CD4-positive, alpha-beta T cell treated with Interleukin-2 at 100 ng/mL for 4 hours (primary cell): Measurements from ENCODE around the gene KIR2DL3.
"Not testable (repeated sequence)": the region's sequence is repeated elsewhere in the genome, so short reads cannot be mapped to it uniquely, and the experiment has no call there.

Source experiments
- DNase-seq: peaks from one replicate; pipeline ENCODE4 v3.0.0-alpha.2; 2020; ENCODE audit warnings: low spot score

KIR2DL3 gene

DNA sequence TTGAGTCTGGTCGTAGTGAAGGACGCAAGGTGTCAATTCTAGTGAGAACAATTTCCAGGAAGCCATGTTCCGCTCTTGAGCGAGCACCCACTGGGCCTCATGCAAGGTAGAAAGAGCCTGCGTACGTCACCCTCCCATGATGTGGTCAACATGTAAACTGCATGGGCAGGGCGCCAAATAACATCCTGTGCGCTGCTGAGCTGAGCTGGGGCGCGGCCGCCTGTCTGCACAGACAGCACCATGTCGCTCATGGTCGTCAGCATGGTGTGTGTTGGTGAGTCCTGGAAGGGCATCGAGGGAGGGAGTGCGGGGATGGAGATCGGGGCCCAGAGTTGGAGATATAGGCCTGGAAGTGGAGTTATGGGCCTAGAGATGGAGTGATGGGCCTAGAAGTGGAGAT is at the start of gene KIR2DL3:
Gene KIR2DL3, plus strand, starts transcription at position 208 of the 400 bp plus-strand sequence. Its CDS starts 33 bp downstream, at position 241.
- not testable (repeated sequence) for DNase-seq

DNA sequence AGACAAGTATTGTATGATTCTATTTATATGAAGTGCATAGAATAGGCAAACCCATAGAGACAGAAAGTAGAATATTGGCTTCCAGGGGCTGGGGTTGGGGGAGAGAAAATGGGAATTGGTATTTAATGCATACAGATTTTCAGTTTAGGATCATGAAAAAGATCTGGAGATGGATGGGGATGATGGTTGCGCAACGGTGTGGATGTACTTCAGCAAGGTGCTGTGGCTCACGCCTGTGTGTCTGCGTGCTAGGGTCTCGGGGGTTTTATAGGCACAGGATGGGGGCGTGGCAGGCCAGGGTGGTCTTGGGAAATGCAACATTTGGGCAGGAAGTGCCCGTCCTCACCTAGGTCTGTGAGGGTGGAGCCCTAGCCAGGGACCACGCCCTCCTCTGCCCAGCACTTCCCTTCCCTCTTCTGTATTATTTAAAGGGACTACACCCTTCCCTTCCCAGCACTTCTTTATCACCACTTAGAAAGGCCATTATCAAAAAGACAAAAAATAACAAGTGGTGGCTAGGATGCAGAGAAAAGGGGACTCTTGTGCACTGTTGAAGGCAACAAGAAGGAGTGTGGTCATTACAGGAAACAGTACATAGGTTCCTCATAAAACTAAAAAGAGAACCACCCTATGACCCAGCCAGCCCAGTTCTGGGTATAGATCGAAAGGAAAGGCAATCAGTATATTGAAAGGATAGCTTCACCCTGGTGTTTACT is 46.6 kb upstream of the KIR2DL3 start:
- no peak for DNase-seq

DNA sequence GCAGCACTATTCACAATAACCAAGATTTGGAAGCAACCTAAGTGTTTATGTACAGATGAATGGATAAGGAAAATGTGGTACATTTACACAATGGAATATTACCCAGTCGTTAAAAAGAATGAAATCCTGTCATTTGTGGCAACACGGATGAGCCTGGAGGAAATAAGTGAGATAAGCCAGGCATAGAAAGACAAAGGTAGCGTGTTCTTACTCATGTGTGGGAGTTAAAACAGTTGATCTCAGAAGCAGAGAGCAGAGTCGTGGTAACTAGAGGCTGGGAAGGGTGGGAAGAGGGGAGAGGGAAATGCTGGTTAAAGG is 46.1 kb upstream of the KIR2DL3 start:
- no peak for DNase-seq

DNA sequence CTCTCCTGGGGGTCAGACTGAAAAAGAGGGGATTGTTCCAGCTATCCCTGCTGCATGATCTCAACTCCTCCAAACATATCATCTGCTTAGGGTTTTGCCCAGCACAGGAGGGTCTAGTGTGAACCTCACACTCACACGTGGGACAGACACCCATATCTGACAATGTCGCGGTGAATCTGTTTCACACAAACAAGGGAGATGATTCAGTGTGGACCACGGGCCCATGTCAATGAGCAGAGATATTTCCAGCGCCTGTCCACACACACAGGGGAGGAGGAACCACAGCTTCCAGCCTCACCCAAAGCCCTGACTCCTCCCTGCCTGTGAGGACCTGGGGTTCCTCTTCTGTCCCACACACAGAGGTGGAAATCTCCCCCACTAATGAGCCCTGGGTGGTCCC is 43.7 kb upstream of the KIR2DL3 start:
- no peak for DNase-seq

DNA sequence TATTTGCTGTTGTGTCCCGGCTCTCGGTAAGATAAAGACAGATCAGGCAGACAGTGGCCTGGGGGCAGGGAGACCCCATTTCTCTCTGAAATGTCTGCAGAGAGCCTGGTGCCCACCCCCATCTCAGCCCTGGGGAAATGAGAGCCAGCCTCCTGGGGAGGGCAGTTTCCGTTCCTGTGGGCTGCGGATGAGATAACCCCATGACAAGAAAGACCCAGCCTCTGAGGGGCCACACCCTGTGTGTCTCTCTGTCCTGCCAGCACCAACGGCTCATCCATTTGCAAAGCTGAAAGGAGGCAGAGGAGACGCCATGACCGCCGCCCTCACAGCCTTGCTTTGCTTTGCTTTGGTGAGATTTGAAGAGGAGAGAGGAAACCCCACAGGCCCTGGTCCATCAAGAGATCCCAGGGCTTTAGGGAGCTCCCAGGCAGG is 42.2 kb upstream of the KIR2DL3 start:
- DNase-seq: no peak

DNA sequence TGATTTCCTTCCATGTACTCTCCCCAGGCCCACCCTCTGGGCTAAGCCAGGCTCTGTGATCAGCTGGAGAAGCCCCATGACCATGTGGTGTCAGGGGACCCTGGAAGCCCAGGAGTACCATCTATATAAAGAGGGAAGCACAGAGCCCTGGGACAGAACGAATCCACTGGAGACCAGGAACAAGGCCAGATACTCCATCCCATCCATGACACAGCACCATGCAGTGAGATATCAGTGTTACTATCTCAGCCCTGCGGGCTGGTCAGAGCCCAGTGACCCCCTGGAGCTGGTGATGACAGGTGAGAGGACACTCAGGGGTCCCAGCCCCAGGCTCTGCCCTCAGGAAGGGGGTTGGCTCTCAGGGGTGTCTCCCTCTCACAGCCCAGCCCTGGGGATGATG is 41.5 kb upstream of the KIR2DL3 start:
- no peak for DNase-seq

DNA sequence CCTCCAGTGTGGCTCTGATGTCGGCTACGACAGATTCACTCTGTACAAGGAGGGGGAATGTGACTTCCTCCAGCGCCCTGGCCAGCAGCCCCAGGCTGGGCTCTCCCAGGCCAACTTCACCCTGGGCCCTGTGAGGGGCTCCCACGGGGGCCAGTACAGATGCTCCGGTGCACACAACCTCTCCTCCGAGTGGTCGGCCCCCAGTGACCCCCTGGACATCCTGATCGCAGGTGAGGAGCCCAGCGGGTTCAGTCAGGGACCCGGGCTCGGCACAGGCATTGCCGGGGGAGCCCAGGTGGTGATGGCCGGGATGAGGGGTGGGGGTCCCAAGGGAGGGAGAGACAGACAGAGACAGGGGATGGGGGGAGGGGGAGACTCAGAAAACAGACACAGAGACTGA is 40.6 kb upstream of the KIR2DL3 start:
- DNase-seq: not testable (repeated sequence)

DNA sequence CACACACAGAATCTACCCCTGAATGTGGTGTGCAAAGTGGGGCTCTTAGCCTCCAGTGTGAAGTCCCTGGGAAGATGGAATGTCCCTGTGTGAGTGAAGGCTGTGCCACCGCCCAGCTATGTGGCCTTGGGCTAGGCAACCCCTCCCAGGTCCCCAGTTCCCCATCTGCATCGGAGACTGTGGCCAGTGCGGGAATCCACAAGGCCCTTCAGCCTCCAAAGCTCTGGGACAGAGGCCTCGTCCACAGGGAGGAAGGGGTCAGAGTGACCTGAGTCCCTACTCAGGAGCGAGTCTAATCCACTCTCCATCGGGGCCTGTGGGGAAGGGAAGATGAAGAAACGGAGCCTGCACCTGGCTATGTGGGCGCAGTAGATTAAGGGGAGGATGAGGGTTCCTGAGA is 33.4 kb upstream of the KIR2DL3 start:
- no peak for DNase-seq

DNA sequence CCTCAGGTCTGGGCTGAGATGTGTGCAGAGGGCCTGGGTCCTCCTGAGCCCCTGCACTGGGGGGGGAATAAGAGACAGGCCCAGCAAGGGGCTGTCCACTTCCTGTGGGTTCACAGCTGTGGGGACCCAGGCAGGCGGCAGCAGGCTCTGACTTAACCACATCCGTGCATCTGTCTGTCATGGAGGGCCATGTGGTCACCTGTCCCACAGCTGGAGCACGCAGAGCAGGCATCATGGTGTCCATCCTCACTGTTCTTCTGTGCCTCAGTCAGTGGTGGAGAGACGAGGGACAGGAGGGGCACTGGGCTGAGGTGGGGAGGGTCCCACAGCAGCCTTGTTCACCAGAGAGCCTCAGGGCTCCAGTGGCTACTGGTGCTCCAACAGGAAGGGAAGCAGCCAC is 30.4 kb upstream of the KIR2DL3 start:
- DNase-seq: no peak

DNA sequence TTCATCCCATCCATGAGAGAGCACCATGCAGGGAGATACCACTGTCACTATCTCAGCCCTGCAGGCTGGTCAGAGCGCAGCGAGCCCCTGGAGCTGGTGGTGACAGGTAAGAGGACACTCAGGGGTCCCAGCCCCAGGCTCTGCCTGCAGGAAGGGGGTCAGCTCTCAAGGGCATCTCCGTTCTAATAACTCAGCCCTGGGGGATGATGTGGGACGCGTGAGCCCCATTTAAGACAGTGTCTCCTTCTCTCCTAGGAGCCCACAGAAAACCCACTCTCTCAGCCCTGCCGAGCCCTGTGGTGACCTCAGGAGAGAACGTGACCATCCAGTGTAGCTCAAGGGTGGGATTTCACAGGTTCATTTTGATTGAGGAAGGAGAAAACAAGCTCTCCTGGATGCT is 29.5 kb upstream of the KIR2DL3 start:
- no peak for DNase-seq

DNA sequence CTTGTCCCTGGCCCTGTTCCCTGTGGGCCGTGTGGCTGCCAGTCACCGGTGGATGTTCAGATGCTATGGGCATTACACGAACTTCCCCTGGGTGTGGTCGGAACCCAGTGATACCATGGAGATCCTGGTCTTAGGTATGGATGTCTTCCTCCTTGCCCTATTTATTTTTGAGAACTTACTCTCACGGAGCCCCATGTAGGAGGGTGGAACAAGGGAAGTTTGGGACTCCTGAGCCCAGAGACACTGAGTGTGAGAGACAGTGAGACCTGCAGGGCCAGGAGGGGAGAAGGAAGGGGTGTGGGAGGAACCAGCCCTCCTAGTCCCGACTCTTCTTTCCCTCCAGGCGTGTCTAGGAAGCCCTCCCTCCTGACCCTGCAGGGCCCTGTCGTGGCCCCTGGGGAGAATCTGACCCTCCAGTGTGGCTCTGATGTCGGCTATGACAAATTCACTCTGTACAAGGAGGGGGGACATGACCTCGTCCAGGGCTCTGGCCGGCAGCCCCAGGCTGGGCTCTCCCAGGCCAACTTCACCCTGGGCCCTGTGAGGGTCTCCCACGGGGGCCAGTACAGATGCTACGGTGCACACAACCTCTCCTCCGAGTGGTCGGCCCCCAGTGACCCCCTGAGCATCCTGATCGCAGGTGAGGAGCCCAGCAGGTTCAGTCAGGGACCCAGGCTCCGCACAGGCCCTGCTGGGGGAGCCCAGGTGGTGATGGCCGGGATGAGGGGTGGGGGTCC is 28.9 kb upstream of the KIR2DL3 start:
- DNase-seq: no peak

DNA sequence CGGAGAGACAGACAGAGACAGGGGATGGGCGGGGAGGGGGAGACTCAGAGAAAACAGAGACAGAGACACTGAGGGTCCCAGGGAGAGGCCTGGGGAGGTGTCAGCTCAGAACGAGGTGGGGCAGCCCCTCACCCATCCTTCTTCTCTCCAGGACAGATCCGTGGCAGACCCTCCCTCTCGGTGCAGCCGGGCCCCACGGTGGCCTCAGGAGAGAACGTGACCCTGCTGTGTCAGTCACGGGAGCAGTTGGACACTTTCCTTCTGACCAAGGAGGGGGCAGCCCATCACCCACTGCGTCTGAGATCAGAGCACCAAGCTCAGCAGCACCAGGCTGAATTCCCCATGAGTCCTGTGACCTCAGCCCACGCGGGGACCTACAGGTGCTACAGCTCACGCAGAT is 28.4 kb upstream of the KIR2DL3 start:
- DNase-seq: not testable (repeated sequence)

DNA sequence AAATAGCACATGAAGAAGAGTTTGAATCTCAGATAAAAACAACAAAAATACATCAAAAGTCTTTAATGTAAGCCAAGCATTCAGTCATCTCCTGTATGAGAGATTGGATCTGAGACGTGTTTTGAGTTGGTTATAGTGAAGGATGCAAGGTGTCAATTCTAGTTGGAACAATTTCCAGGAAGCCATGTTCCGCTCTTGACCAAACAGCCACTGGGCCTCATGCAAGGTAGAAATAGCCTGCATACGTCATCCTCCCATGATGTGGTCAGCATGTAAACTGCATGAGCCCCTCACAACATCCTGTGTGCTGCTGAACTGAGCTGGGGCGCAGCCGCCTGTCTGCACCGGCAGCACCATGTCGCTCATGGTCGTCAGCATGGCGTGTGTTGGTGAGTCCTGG is 14.2 kb upstream of the KIR2DL3 start, which contains the start of gene KIR3DL3:
Gene KIR3DL3, plus strand, starts transcription at position 301 of the 400 bp plus-strand sequence. Its CDS starts 55 bp downstream, at position 356.
- DNase-seq: no peak

DNA sequence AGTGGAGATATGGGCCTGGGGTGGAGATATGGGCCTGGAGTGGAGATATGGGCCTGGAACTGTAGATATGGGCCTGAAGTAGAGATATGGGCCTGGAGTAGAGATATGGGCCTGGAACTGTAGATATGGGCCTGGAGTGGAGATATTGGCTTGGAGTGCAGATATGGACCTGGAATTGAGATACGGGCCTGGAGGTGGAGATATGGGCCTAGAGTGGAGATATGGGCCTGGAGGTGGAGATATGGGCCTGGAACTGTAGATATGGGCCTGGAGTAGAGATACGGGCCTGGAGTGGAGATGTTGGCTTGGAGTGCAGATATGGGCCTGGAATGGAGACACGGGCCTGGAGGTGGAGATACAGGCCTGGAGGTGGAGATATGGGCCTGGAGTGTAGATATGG is 13.7 kb upstream of the KIR2DL3 start:
- no peak for DNase-seq

DNA sequence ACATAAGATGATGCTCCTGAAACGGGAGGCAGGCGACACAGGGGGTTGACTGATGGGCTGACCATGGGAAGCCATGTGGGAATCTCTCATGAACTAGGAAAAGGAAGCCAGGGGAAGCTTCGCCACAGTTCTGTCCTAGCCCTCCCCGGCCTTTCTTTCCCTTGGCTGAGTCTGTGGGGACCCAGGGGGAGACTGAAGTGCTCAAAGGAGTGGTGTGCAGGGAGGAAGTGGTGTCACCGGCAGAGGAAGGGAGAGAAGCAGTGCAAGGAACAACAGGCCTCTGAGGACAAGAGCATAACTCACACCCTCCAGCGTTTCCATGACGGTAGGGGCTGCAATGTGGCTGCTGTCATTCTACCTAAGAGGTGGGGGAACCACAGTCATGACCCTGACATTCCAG is 13.0 kb upstream of the KIR2DL3 start:
- DNase-seq: no peak

DNA sequence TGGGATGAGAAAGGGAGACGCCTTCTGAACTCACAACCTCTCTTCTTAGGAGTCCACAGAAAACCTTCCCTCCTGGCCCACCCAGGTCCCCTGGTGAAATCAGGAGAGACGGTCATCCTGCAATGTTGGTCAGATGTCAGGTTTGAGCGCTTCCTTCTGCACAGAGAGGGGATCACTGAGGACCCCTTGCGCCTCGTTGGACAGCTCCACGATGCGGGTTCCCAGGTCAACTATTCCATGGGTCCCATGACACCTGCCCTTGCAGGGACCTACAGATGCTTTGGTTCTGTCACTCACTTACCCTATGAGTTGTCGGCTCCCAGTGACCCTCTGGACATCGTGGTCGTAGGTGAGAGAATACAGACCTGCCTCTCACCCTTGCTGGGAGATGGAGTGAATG is 10.8 kb upstream of the KIR2DL3 start:
- DNase-seq: no peak

DNA sequence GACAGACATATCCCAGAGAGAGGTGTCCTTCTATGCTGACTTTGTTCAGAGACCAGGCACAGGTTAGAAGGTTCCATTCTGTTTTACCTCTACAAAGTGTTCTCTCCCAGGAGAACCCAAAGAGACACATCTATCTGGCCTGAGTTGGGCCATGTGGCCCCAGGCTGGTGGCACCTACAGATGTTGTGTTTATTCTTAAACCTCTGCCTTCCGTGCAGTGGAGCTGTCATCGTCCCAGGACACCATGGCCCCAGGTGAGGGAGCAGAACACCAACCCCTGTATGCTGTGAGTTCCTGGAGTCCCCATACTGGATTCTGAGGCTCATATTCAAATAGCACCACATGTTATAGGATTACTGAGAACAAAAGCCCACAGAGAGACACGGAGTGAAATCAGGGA is 10.1 kb upstream of the KIR2DL3 start:
- DNase-seq: no peak

DNA sequence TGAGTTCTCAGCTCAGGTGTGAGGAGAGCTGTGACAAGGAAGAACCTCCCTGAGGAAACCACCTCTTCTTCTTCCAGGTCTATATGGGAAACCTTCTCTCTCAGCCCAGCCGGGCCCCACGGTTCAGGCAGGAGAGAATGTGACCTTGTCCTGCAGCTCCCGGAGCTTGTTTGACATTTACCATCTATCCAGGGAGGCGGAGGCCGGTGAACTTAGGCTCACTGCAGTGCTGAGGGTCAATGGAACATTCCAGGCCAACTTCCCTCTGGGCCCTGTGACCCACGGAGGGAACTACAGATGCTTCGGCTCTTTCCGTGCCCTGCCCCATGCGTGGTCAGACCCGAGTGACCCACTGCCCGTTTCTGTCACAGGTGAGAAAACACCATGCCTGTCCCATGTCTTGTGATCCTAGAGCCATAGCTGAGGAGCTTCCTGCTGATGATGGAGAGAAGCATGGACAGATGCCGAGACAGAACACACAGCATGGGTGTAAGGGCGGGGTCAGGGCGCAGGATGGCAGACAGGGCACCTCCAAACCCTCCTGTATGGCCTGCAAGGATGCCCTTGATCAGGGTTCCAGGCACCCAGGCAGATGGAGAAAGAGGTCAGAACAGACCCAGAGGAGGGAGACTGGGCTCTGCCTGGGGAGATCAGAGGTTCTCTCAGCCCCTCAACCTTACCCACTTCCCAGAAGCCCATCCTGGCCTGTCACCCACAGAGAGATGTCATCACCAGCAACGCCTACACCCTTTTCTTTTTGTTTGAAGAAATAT is 8.7 kb upstream of the KIR2DL3 start:
- DNase-seq: no peak

DNA sequence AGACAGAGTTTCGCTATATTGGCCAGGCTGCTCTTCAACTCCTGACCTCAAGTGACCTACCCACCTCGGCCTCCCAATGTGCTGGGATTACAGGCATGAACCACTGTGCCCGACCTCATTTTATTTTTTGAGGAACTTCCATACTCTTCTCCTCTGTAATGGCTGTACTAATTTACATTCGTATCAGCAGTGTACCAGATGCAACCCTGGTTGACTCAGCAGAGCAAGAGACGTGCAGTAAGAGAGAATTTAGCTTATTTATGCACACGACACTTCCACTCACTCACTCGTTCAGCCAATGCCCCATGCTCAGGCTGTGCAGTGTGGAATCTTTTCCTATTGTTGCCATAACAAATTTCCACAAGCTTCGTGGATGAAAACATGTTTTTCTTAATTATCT is 7.1 kb upstream of the KIR2DL3 start:
- no peak for DNase-seq

DNA sequence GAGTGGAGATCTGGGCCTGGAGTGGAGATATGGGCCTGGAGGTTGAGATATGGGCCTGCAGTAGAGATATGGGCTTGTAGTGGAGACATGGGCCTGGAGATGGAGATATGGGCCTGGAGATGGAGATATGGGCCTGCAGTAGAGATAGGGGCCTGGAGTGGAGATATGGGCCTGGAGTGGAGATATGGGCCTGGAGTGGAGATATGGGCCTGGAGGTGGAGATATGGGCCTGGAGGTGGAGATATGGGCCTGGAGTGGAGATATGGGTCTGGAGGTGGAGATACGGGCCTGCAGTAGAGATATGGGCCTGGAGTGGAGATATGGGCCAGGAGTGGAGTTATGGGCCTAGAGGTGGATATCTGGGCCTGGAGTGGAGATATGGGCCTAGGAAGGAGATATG is 402 bp downstream of the KIR2DL3 start:
- no peak for DNase-seq

DNA sequence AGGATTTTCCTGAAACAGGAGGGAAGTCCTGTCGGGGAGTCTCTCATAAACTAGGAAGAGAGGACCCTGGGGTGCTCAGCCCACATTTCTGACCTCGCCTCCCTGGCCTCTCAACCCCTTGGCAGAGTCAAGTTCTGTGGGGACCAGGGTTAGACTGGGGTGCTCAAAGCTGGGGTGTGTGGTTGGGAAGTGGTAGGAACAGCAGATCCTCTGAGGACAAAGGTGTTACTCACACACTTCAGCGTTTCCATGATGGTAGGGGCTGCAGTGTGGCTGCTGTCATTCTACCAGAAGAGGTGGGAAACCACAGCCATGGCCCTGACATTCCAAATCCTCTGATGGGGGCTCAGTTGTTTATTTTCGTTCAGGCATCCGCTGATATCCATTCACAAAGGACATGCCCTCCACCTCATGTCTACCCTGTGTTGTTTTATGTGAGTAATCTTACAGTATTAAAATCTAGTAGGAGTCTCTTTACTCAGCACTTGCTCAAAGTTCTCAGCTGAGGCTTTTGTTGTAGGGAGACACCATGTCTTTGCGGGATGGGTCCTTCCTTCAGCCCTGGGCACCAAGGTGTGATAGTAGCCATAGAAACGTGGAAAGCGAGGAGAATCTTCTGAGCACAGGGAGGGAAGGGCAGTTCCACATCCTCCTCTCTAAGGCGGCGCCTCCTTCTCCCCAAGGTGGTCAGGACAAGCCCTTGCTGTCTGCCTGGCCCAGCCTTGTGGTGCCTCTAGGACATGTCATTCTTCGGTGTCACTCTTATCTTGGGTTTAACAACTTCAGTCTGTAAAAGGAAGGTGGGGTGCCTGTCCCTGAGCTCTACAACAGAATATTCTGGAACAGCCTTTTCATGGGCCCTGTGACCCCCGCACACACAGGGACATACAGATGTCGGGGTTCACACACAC is 1.5 kb downstream of the KIR2DL3 start:
- no peak for DNase-seq

DNA sequence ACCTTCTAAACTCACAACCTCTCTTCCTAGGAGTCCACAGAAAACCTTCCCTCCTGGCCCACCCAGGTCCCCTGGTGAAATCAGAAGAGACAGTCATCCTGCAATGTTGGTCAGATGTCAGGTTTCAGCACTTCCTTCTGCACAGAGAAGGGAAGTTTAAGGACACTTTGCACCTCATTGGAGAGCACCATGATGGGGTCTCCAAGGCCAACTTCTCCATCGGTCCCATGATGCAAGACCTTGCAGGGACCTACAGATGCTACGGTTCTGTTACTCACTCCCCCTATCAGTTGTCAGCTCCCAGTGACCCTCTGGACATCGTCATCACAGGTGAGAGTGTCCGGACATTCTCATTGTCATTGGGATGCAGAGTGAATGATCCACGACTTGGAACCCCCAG is 3.6 kb downstream of the KIR2DL3 start:
- DNase-seq: not testable (repeated sequence)
